PC-9 (cell line): ENCODE data around the gene INPP4A. TPM values are rescaled to one million over a fixed set of nuclear protein-coding genes. Genes with fewer than 3 reads are reported as not detected.
A peak's percentile ranks its signal among the peaks of the same experiment; 100 is the strongest.

ENCODE experiments used
- BruUV-seq: library from RNA; stranded (reverse); fragments of 400-500 nt; replicated peaks from 2 replicates; lab custom pipeline; 2021; lab: Mats Ljungman, UMichigan
- CTCF ChIA-PET: fragments of 300-600 bp; sonication (Branson Sonifier 250); formaldehyde crosslinking; loops from one replicate; lab custom pipeline; 2022; ENCODE audit warnings: antibody characterized with exemption; lab: Charles Lee
- POLR2A ChIA-PET: fragments of 300-600 bp; sonication (Branson Sonifier 250); formaldehyde crosslinking; loops from one replicate; lab custom pipeline; 2022; ENCODE audit warnings: antibody characterized with exemption; ENCODE audit not compliant: unreplicated experiment; lab: Charles Lee
- DNase-seq, 2 experiments: peaks; one replicate each; pipeline versions ENCODE4 v3.0.0 to v3.0.0-alpha.2; 2015 to 2022; ENCODE audit warnings: mixed read lengths in 1 of 2
- H2AFZ ChIP-seq: fragments of 200-600 bp; sonication (generic); 2 replicates; pipeline ENCODE4 v1.8.1; 2017; ENCODE audit warnings: antibody characterized with exemption
- H3F3A ChIP-seq: fragments of 200-600 bp; sonication (generic); 2 replicates; pipeline ENCODE4 v1.8.1; 2017; ENCODE audit warnings: antibody characterized with exemption, mild to moderate bottlenecking, low read depth; ENCODE audit not compliant: insufficient read depth
- H3K27ac ChIP-seq: fragments of 200-600 bp; sonication (generic); 2 replicates; pipeline ENCODE4 v1.6.1; 2016; ENCODE audit warnings: mixed run types
- H3K27me3 ChIP-seq: fragments of 200-600 bp; sonication (generic); 2 replicates; pipeline ENCODE4 v1.6.1; 2016; ENCODE audit warnings: low read depth, mixed run types; ENCODE audit not compliant: insufficient read depth
- H3K36me3 ChIP-seq: fragments of 200-600 bp; sonication (generic); 2 replicates; pipeline ENCODE4 v1.6.1; 2016; ENCODE audit warnings: low read depth, mixed run types
- H3K4me1 ChIP-seq: fragments of 200-600 bp; sonication (generic); replicated peaks from 2 replicates; pipeline ENCODE4 v1.6.1; 2016; ENCODE audit warnings: mixed run types; ENCODE audit not compliant: insufficient read depth
- H3K4me2 ChIP-seq: fragments of 200-600 bp; sonication (generic); 2 replicates; pipeline ENCODE4 v1.6.1; 2017; ENCODE audit warnings: mixed run types
- H3K4me3 ChIP-seq: fragments of 200-600 bp; sonication (generic); 2 replicates; pipeline ENCODE4 v1.6.1; 2016; ENCODE audit warnings: mixed run types
- H3K79me2 ChIP-seq: fragments of 200-600 bp; sonication (generic); 2 replicates; pipeline ENCODE4 v1.6.1; 2017; ENCODE audit warnings: low read depth, mixed run types
- H3K9me2 ChIP-seq: fragments of 200-600 bp; sonication (generic); 2 replicates; pipeline ENCODE4 v1.8.1; 2017; ENCODE audit warnings: mild to moderate bottlenecking; ENCODE audit not compliant: insufficient read depth
- H3K9me3 ChIP-seq: fragments of 200-600 bp; sonication (generic); 2 replicates; pipeline ENCODE4 v1.8.1; 2016; ENCODE audit warnings: low read depth; ENCODE audit not compliant: insufficient read depth
- H4K20me1 ChIP-seq: fragments of 200-600 bp; sonication (generic); 2 replicates; pipeline ENCODE4 v1.8.1; 2017; ENCODE audit not compliant: insufficient read depth
- EZH2 ChIP-seq: fragments of 200-600 bp; sonication (generic); IDR thresholded peaks from 2 replicates; pipeline ENCODE4 v1.8.0; 2017; ENCODE audit warnings: antibody characterized with exemption, low read depth
- intact Hi-C: fragments of 100-400 bp; cut with micrococcal nuclease; formaldehyde crosslinking; loops from one replicate; pipeline ENCODE4 v1.10.0; 2022; ENCODE audit not compliant: unreplicated experiment
- total RNA-seq: library from RNA; stranded (reverse); gene quantifications from 2 replicates; pipeline ENCODE4 v1.2.3, GENCODE V29; 2021
- TF ChIP-seq, protein P1 (sequence below): fragments of 200-600 bp; sonication (generic); conservative IDR thresholded peaks from 2 replicates; pipeline ENCODE4 v1.6.1; 2017; ENCODE audit warnings: mixed run types, antibody characterized with exemption, mild to moderate bottlenecking, moderate library complexity

INPP4A gene
- total RNA-seq, 1 experiment from 2014 or later, result 52.9 TPM

DNA sequence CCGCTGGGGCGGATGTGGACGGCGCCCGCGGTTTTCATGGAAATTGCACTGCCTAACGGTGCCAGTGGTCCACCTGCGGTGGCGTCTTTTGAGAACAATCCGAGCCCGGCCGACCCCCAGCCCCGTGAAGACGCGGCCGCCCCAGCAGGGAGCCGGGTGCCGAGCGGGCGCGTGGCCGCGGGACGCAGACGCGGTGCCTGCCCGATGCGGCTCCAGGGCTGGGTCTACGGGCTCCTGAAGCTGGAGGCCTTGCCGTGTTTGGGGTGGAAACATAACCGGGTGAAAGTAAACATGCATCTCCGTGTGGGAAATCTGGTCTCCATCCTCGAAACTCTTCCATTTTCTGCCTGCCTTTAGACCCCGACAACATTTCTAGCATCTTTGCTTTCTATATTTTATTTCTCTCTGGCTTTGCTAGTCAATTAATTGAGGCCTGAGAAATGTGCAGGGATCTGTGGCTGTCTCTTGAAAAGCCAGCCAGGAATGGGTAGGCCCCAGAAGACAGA lies 572 bp downstream of the INPP4A start:
- H3K4me3 ChIP-seq, result peak overlapping the region; percentile 91
- H3K36me3 ChIP-seq, result no peaks in the 10 kb centered on the region
- ChIA-PET POLR2A (interaction anchor here (0.5 kb wide), 1 partner anchor 37 kb away, joined by 11 read pairs; no protein-coding TSS in a partner anchor), CTCF (no interaction called here)
- H3K4me2 ChIP-seq, result peak overlapping the region; percentile 87
- H3K9me2 ChIP-seq, result no peaks in the 10 kb centered on the region
- TSS peak; percentile 56 for BruUV-seq
- H3K4me1 ChIP-seq, result peaks cover 22% of the 10 kb centered on the region
- DNase-seq, result no peak
- H3K27me3 ChIP-seq, result no peaks in the 10 kb centered on the region
- peak overlapping the region; percentile 13 for H3K27ac ChIP-seq
- H3K9me3 ChIP-seq, result no peaks in the 10 kb centered on the region
- H4K20me1 ChIP-seq, result peaks cover 6% of the 10 kb centered on the region; the same call in 1 of the 2 replicates
- H2AFZ ChIP-seq, result peak overlapping the region; percentile 80
- H3F3A ChIP-seq, result 0 out of 2 replicates have a peak, but pooled peaks cover 8% of the 10 kb centered on the region
- intact Hi-C loops, result loop anchor here (1.0 to 10.0 kb wide), 4 partner anchors 13 to 120 kb away; no protein-coding TSS in a partner anchor
- TF ChIP-seq, protein P1, sequence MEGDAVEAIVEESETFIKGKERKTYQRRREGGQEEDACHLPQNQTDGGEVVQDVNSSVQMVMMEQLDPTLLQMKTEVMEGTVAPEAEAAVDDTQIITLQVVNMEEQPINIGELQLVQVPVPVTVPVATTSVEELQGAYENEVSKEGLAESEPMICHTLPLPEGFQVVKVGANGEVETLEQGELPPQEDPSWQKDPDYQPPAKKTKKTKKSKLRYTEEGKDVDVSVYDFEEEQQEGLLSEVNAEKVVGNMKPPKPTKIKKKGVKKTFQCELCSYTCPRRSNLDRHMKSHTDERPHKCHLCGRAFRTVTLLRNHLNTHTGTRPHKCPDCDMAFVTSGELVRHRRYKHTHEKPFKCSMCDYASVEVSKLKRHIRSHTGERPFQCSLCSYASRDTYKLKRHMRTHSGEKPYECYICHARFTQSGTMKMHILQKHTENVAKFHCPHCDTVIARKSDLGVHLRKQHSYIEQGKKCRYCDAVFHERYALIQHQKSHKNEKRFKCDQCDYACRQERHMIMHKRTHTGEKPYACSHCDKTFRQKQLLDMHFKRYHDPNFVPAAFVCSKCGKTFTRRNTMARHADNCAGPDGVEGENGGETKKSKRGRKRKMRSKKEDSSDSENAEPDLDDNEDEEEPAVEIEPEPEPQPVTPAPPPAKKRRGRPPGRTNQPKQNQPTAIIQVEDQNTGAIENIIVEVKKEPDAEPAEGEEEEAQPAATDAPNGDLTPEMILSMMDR, result no peak
- TF ChIP-seq EZH2, result no peak
- peaks cover 52% of the 10 kb centered on the region for H3K79me2 ChIP-seq

- Histone ChIP-seq H4K20me1 (peaks cover 6% of the 10 kb centered on the region; the same call in 1 of the 2 replicates), H3K27ac (peak overlapping the region; percentile 13), H3F3A (0 out of 2 replicates have a peak, but pooled peaks cover 8% of the 10 kb centered on the region), H3K9me2 (no peaks in the 10 kb centered on the region), H3K4me2 (peak overlapping the region; percentile 87), H3K79me2 (peaks cover 59% of the 10 kb centered on the region), H3K4me1 (peaks cover 22% of the 10 kb centered on the region), H3K9me3 (no peaks in the 10 kb centered on the region), H3K27me3 (no peaks in the 10 kb centered on the region), H3K4me3 (peak overlapping the region; percentile 91), H2AFZ (peak overlapping the region; percentile 80), H3K36me3 (no peaks in the 10 kb centered on the region)
- peak in 1 of 2 experiments; percentile 31 for DNase-seq
- ChIA-PET POLR2A (no interaction called here), CTCF (no interaction called here)
- TF ChIP-seq, protein P1, result no peak
- TF ChIP-seq EZH2, result no peak
- intact Hi-C loops, result loop anchor here (1.0 to 10.0 kb wide), 4 partner anchors 12 to 119 kb away; no protein-coding TSS in a partner anchor
- no TSS peak for BruUV-seq
Measured at GRCh38 chr2:98445683-98446581, 1.3 kb downstream of the INPP4A start.

DNA sequence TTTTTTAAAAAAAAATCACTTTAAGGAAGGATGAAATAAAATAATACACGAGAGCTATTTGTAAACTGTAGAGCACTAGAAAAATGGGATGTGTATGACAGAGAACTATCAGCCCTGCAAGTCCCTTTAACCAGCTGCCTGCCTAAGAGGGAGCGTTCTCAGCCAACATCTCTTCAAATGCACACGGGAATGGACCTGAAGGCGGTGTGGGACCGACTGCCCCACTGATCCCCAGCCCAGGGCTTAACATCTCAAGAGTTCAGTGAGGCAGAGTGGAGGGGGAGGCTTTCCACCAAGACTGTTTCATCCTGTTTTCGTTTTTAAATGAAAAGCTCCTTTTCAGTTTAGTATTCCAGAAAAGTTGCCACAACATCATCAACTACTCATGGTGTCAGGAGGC lies 2.2 kb downstream of the INPP4A start:
- CTCF ChIA-PET, result interaction anchor here (0.7 kb wide), 1 partner anchor 750 kb away, joined by 4 read pairs; no protein-coding TSS in a partner anchor
- Histone ChIP-seq H4K20me1 (peaks cover 6% of the 10 kb centered on the region; the same call in 1 of the 2 replicates), H3K4me1 (peaks cover 22% of the 10 kb centered on the region), H3F3A (0 out of 2 replicates have a peak, but pooled peaks cover 8% of the 10 kb centered on the region), H3K27ac (no peak overlapping the region), H3K4me2 (peak overlapping the region; percentile 87), H3K4me3 (no peak overlapping the region), H3K79me2 (peaks cover 69% of the 10 kb centered on the region), H3K9me3 (no peaks in the 10 kb centered on the region), H3K27me3 (no peaks in the 10 kb centered on the region), H2AFZ (no peak overlapping the region), H3K9me2 (no peaks in the 10 kb centered on the region), H3K36me3 (no peaks in the 10 kb centered on the region)
- BruUV-seq, result no TSS peak
- POLR2A ChIA-PET, result interaction anchor here (0.6 kb wide), 1 partner anchor 276 kb away, joined by 7 read pairs; no protein-coding TSS in a partner anchor
- no peak for TF ChIP-seq EZH2
- TF ChIP-seq, protein P1, result no peak
- DNase-seq, result no peak
- intact Hi-C loops, result loop anchor here (10.0 kb wide), 1 partner anchor 118 kb away; no protein-coding TSS in a partner anchor
